ENCODE data around the gene CSMD2. TPM values are rescaled to one million over a fixed set of nuclear protein-coding genes. Genes with fewer than 3 reads are reported as not detected.

CSMD2 gene
- total RNA-seq, 1 donor from 2014 or later, result under 0.01 TPM

DNA sequence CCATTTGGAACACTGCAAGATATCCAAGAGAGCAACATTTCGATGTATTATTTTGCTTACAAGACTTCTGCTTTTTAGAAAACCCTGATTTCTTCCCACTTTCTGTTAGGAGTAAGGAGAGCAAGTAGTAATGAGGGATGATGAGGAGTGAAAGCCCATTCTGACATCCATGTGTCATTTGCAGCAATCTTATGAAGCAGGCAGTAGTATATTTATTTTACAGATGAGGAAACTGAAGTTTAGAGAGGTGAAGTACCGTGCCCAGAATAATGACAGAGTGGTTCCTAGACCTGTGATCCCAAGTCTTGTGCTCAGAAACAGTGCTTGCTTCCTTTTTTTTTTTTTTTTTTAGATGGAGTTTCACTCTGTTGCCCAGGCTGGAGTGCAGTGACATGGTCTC, 699.7 kb downstream of the CSMD2 start:
- no peak for DNase-seq (ENCODE audit: low read depth in 2 of 2)

DNA sequence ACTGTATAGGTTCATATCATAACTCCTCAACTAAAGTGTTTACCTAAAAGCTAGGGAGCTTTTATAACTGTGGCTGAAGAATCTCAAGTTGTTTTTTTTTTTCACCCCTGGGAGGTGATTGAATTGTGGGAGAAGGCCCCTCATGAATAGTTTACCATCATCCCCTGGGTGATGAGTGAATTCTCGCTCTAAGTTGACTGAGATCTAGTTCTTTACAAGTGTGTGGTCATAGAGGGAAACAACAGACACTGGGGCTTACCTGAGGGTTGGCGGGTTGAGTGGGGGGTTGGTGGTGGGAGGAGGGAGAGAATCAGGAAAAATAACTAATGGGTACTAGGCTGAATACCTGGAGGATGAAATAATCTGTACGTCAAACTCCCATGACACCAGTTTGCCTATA, 700.5 kb downstream of the CSMD2 start:
- DNase-seq (ENCODE audit: low read depth in 2 of 2), result no peak

Other genes with a start within 250 kb of the CSMD2 start
- gene C1orf94, start 11.7 kb upstream of the CSMD2 start, total RNA-seq, result not detected in 2 replicates